IPS-20b (cell line): ENCODE results near the gene CALHM6.
A peak's percentile ranks its signal among the peaks of the same experiment; 100 is the strongest.

Source experiments
- H3K27ac ChIP-seq: one replicate; pipeline ENCODE4 v1.5.1; 2013; ENCODE audit warnings: low read length
- H3K27me3 ChIP-seq: 2 replicates; pipeline ENCODE4 v1.6.1; 2013; ENCODE audit warnings: mild to moderate bottlenecking, low read length, inconsistent platforms; ENCODE audit not compliant: insufficient read depth
- H3K36me3 ChIP-seq: 2 replicates; pipeline ENCODE4 v1.6.1; 2013; ENCODE audit warnings: low read depth, mild to moderate bottlenecking, inconsistent platforms, low read length, moderate library complexity; ENCODE audit not compliant: insufficient read depth
- H3K4me1 ChIP-seq: 2 replicates; pipeline ENCODE4 v1.6.1; 2013; ENCODE audit warnings: mild to moderate bottlenecking, control low read depth, inconsistent platforms, low read length, moderate library complexity; ENCODE audit not compliant: insufficient read depth
- H3K4me3 ChIP-seq: 2 replicates; pipeline ENCODE4 v1.5.1; 2013; ENCODE audit warnings: mild to moderate bottlenecking, low read length, inconsistent platforms
- H3K9ac ChIP-seq: 2 replicates; pipeline ENCODE4 v1.6.1; 2013; ENCODE audit warnings: low read depth, mild to moderate bottlenecking, inconsistent platforms, low read length, moderate library complexity
- H3K9me3 ChIP-seq: 2 replicates; pipeline ENCODE4 v1.6.1; 2013; ENCODE audit warnings: mild to moderate bottlenecking, low read depth, low read length, inconsistent platforms; ENCODE audit not compliant: insufficient read depth

CALHM6 gene

DNA sequence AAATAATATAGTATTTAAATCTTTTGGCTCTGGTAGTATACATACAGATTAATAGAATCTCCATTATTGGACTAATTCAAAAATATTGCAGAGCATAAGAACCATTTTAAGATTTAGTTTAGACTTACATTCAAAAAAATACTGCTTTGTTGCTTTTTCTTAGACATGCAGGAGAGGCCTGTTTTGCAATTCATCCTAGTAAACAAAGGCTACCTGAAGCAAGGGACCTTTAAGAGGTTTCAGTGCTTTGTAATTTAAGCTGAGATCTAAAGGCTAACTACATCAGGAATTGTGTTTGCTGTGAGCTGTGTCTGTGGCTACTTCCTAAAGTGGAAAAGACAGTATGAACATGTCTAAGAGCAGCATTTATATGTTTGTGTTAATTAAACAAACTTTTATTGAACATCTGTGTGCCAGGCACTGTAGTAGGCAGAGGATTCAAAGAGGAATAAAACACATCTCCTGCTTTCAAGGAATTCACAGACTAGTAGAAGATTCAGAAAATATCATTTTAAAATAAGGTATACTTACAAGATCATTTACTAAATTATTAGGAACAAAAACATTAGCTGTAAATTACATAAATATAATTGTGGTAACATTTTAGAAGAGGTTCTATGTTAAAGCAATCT is 29.1 kb upstream of the CALHM6 start:
- peaks cover 24% of the 10 kb centered on the region; the same call in 1 of the 2 replicates for H3K4me1 ChIP-seq
- no peaks in the 10 kb centered on the region for H3K27me3 ChIP-seq
- 0 out of 2 replicates have a peak overlapping the region, but pooled peaks have one; percentile 5 for H3K4me3 ChIP-seq
- no peaks in the 10 kb centered on the region for H3K9me3 ChIP-seq
- H3K36me3 ChIP-seq, result peaks cover 46% of the 10 kb centered on the region; the same call in 1 of the 2 replicates
- no peak overlapping the region for H3K27ac ChIP-seq
- H3K9ac ChIP-seq, result peak overlapping the region; percentile 30; the same call in 1 of the 2 replicates

DNA sequence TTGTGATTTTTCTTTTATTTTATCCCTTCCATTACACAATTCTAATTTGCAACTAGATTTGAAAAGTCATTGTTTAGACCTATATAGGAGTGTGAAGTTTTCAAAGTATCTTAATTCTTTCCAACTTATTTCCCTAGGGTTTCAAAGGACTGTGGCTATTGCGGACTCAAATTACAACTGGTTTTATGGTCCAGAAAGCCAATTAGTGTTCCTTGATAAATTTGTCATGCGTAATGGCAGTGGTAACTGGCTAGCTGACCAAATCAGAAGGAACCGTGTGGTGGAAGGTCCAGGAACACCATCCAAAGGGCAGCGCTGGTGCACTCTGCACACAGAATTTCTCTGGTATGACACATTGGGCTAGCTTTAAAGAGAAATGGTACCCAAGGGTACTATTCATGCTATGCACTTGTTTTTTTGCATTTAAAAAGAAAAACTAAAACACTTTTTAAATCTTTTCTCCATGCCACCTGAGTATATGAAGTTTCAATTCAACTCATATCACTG is 27.9 kb upstream of the CALHM6 start:
- H3K9me3 ChIP-seq, result no peaks in the 10 kb centered on the region
- H3K36me3 ChIP-seq, result peaks cover 39% of the 10 kb centered on the region; the same call in 1 of the 2 replicates

DNA sequence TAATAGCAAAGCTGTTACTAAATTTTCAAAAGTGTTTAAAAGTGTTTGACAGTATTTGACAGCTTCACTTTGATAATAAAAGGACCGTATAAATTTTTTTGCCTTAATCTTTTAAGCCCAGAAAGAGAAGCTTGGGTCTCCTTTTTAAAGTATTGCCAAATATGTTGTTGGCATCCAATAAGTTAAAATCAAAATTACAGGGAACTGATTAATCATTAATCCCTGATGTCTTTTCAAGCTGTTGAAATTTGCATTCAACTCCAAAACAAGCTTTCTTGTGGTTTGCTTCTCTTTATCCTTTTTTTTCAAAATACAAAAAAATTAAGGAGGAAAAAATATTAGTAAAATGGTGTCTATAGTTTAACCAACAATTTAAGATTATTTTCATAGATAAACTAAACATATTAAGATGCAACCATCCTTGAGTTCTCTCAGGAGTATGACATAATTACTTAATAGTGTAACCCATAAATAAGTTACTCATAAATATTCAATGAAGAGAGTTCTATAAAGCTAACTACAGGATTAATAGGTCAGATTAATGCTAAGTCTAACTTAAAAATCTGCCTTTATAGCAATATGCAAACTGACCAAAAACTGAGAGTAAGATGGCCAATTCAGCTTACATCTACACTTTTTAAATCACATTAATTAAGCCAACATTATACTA is 27.0 kb upstream of the CALHM6 start:
- H3K36me3 ChIP-seq, result peaks cover 30% of the 10 kb centered on the region; the same call in 1 of the 2 replicates
- H3K27me3 ChIP-seq, result no peaks in the 10 kb centered on the region
- H3K4me3 ChIP-seq, result no peak overlapping the region
- no peak overlapping the region for H3K27ac ChIP-seq
- H3K9me3 ChIP-seq, result no peaks in the 10 kb centered on the region
- no peak overlapping the region for H3K9ac ChIP-seq
- peaks cover 30% of the 10 kb centered on the region; the same call in 1 of the 2 replicates for H3K4me1 ChIP-seq

More for the DNA sequence above, 27.9 kb upstream of the CALHM6 start:
- Histone ChIP-seq H3K4me1 (peaks cover 24% of the 10 kb centered on the region; the same call in 1 of the 2 replicates), H3K9ac (peak overlapping the region; percentile 30; the same call in 1 of the 2 replicates), H3K27ac (peak overlapping the region; percentile 25), H3K4me3 (no peak overlapping the region), H3K27me3 (no peaks in the 10 kb centered on the region)

DNA sequence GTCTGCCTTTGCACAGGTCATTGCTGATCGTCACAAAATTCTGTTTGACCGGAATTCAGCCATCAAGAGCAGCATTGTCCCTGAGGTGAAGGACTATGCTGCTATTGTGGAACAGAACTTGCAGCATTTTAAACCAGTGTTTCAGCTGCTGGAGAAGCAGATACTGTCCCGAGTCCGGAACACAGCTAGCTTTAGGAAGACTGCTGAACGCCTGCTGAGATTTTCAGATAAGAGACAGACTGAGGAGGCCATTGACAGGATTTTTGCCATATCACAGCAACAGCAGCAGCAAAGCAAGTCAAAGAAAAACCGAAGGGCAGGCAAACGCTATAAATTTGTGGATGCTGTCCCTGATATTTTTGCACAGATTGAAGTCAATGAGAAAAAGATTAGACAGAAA is 24.6 kb upstream of the CALHM6 start:
- Histone ChIP-seq H3K36me3 (peaks cover 28% of the 10 kb centered on the region; the same call in 1 of the 2 replicates), H3K27me3 (no peaks in the 10 kb centered on the region), H3K27ac (no peak overlapping the region), H3K9me3 (no peaks in the 10 kb centered on the region), H3K4me3 (no peak overlapping the region), H3K9ac (no peak overlapping the region), H3K4me1 (peaks cover 33% of the 10 kb centered on the region; the same call in 1 of the 2 replicates)

DNA sequence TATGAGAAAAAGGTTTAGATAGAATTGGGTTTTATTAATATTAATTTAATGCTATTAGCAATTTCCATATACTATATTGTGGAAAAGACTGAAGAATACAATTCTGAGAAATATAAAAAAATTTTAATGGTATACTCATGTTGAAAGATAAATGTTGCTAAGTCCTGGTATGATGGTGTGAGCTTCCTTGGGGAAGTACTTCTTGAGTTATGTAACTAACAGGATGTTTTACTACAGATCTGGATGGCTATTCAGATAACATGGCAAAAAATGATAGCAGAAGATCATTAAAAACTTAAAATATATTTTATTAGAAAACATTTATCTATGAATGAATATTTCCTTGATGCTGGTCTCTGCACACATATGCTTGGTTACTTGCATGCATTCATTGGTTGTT is 23.5 kb upstream of the CALHM6 start:
- H3K4me1 ChIP-seq, result peaks cover 30% of the 10 kb centered on the region
- no peaks in the 10 kb centered on the region for H3K27me3 ChIP-seq
- no peak overlapping the region for H3K4me3 ChIP-seq

DNA sequence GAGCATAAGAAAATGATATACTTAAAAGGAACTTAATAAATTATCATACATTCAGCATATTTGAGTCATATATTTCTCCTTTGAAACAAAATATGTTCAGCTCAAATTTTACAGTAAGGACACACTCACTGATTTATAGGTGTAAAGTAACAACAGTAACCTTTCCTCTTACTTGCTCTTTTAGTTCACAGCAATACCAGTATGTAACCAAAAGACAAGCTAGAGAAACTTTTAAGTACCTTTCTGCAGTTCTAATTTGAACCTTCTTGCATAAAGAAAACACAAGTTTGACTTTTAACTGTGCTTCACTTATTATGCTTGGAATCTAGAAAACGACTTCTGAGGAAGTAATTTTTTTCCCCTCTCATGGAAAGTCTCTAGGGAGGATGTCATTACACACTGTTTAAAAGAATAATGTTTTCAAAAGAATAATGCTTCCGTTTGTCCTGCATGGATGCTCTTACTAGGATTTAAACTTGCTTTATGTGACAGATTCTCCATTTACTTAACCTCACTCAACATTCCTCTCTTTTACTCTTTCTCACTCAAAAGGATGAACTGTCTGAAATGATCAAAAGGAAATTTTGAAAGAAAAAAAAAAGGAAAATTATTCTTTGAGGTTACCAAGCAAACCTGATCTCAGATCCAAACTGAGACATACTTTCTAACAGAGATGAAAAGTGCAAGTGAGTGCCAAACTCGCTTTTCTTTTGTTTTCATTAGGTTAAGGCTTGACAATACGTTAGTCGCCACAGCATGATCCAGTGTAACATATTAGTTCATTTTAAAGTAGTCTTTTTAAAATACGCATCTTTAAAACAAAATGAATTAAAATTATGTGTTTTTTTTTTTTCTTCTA is 22.4 kb upstream of the CALHM6 start:
- Histone ChIP-seq H3K4me1 (peaks cover 25% of the 10 kb centered on the region), H3K36me3 (peaks cover 17% of the 10 kb centered on the region; the same call in 1 of the 2 replicates), H3K4me3 (no peak overlapping the region), H3K27ac (no peak overlapping the region), H3K27me3 (no peaks in the 10 kb centered on the region), H3K9ac (no peak overlapping the region), H3K9me3 (no peaks in the 10 kb centered on the region)

More for the DNA sequence above, 23.5 kb upstream of the CALHM6 start:
- Histone ChIP-seq H3K27ac (no peak overlapping the region), H3K36me3 (peaks cover 28% of the 10 kb centered on the region; the same call in 1 of the 2 replicates), H3K9me3 (no peaks in the 10 kb centered on the region), H3K9ac (no peak overlapping the region)

DNA sequence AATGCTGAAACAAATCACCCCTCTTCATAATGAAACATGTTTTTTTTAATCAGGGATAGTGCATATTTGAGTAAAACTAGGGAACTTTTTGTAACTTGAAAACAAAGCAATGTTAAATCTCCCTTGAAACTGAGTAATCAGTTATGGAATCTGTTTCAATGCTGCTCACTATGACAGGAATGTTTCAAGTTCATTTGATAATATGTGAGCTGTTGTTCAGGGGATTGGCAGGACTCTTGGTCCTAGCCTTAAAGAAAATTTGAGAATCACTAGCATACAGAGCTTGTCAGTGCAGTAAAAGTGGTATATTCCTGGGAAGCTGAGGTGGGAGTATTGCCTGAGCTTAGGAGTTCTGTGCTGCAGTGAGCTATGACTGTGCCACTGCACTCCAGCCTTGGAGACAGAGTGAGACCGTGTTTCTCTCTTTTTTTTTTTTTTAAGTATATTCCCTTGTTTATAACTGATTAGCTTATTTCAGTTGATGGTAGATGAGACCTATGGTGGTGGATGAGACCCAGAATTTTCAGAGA is 21.6 kb upstream of the CALHM6 start:
- no peaks in the 10 kb centered on the region for H3K9me3 ChIP-seq
- H3K27ac ChIP-seq, result no peak overlapping the region
- H3K36me3 ChIP-seq, result peaks cover 11% of the 10 kb centered on the region; the same call in 1 of the 2 replicates
- no peak overlapping the region for H3K4me3 ChIP-seq
- peaks cover 26% of the 10 kb centered on the region for H3K4me1 ChIP-seq
- H3K27me3 ChIP-seq, result no peaks in the 10 kb centered on the region
- no peak overlapping the region for H3K9ac ChIP-seq

DNA sequence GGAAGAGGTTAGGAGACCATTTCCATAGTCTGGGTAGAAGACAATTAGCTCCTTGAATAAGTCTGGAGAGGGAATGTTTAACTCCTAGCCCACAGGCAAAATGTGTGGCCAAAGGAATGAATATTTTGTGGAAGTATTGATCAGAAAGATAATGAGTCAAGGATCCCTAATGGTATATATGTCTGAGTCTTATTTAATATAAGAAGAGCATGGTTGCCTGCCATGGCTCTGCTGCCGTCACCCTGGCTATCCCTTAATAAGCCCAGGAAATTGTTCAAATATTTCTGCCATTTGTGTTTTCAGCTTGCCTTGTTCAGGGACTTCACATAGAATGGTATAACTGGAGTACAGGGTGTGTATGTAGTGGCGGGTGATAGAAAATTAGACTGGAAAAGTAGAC is 18.1 kb upstream of the CALHM6 start:
- H3K36me3 ChIP-seq, result no peaks in the 10 kb centered on the region
- H3K9ac ChIP-seq, result no peak overlapping the region
- H3K4me1 ChIP-seq, result peaks cover 26% of the 10 kb centered on the region
- no peak overlapping the region for H3K4me3 ChIP-seq
- H3K27ac ChIP-seq, result no peak overlapping the region
- H3K27me3 ChIP-seq, result no peaks in the 10 kb centered on the region
- H3K9me3 ChIP-seq, result no peaks in the 10 kb centered on the region

DNA sequence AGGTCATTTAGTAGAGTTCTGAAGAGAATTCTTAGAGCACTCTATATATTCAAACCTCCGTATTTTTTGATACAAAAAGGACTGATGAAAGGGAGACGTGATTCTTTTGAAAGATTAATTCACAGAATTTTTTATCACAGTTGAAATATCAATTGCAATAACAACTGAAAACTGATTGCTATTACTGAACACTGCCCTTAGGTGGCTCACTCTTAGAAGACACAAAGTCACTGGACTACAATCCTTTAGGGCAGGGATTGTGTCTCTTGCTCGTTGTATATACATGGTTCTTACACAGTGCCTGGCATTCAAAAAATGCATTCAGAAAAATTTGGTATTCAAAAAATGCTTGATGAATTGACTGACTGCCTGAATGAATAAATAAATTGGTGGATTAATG is 17.1 kb upstream of the CALHM6 start:
- no peaks in the 10 kb centered on the region for H3K36me3 ChIP-seq
- no peak overlapping the region for H3K4me3 ChIP-seq
- H3K4me1 ChIP-seq, result peaks cover 20% of the 10 kb centered on the region
- no peaks in the 10 kb centered on the region for H3K9me3 ChIP-seq
- H3K27ac ChIP-seq, result no peak overlapping the region
- H3K27me3 ChIP-seq, result no peaks in the 10 kb centered on the region
- no peak overlapping the region for H3K9ac ChIP-seq

DNA sequence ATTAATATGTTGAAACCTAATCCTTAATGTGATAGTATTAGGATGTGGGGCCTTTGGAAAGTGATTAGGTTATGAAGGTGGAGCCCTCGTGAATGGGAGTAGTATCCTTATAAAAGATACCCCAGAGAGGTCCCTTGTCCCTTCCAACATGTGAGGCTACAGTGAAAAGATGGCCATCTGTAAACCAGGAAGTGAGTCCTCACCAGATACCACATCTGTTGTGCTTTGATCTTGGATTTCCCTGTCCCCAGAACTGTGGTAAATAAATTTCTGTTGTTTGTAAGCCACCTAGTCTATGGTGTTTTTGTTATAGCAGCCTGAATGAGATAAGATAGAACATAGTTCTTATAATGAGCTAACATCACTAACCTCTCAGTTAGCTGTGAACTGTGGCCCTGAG is 16.6 kb upstream of the CALHM6 start:
- Histone ChIP-seq H3K4me1 (peaks cover 16% of the 10 kb centered on the region), H3K36me3 (no peaks in the 10 kb centered on the region), H3K9ac (no peak overlapping the region), H3K9me3 (no peaks in the 10 kb centered on the region), H3K27ac (no peak overlapping the region), H3K27me3 (no peaks in the 10 kb centered on the region), H3K4me3 (no peak overlapping the region)

DNA sequence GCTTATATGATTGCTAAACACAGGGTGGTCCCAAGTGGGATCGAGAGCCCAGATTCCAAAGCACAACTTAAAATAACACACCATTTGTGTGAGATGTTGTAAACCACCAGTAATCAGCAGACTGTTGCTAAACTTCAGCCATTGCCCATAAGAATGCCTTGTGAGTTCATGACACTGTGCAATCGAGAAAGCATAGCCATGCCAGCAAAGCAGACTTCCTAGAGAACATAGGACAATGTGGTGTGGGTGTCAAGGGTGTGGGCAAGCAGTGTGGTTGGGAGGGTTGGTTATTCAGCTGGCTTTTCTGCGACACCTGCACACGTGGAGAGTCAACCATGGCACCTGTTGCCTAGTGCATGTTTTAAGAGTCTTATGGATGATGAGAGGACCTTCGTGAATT is 16.1 kb upstream of the CALHM6 start:
- Histone ChIP-seq H3K27me3 (no peaks in the 10 kb centered on the region), H3K4me1 (peaks cover 14% of the 10 kb centered on the region), H3K36me3 (no peaks in the 10 kb centered on the region), H3K9ac (no peak overlapping the region), H3K4me3 (no peak overlapping the region), H3K27ac (no peak overlapping the region), H3K9me3 (no peaks in the 10 kb centered on the region)
